Mesothelial cell of epicardium (in vitro differentiated cells): ENCODE data around the gene ZNF317. TPM values are rescaled to one million over a fixed set of nuclear protein-coding genes. Genes with fewer than 3 reads are reported as not detected.

Source experiments
- DNase-seq, 2 experiments: peaks; one replicate each; pipeline ENCODE4 v3.0.0; 2021; ENCODE audit warnings: low spot score in 2 of 2; ENCODE audit not compliant: unreplicated experiment in 2 of 2
- H3K27ac Mint-ChIP-seq: 2 replicates; pipeline ENCODE4 v1.8.0; 2021; ENCODE audit warnings: mixed read lengths
- H3K27me3 Mint-ChIP-seq: 2 replicates; pipeline ENCODE4 v1.8.0; 2021; ENCODE audit warnings: low read depth, mixed read lengths
- H3K36me3 Mint-ChIP-seq: 2 replicates; pipeline ENCODE4 v1.8.0; 2021; ENCODE audit warnings: mixed read lengths
- H3K4me1 Mint-ChIP-seq: 2 replicates; pipeline ENCODE4 v1.8.0; 2021; ENCODE audit warnings: mixed read lengths
- H3K4me3 Mint-ChIP-seq: 2 replicates; pipeline ENCODE4 v1.8.0; 2021; ENCODE audit warnings: mild to moderate bottlenecking, moderate library complexity, mixed read lengths
- H3K9me3 Mint-ChIP-seq: 2 replicates; pipeline ENCODE4 v1.8.0; 2021; ENCODE audit warnings: mixed read lengths
- CTCF ChIP-seq: fragments of 200-600 bp; sonication (generic); IDR thresholded peaks from one replicate; pipeline ENCODE4 v1.5.0; 2021; ENCODE audit warnings: antibody characterized with exemption; ENCODE audit not compliant: unreplicated experiment
- total RNA-seq: library from RNA; stranded (reverse); gene quantifications from 3 replicates; pipeline ENCODE4 v1.2.1, GENCODE V29; 2021

The ZNF317 gene
- total RNA-seq, 1 donor from 2014 or later = 44.7 TPM

GRCh38 chr19:9126900-9127405 lies 13.2 kb upstream of the ZNF317 start, which contains the start of gene OR7G3:
Gene OR7G3, minus strand, starts transcription at chr19:9126950. Its CDS starts 0 bp downstream, at chr19:9126950.
- Mint-ChIP-seq H3K27ac (no peak within 1 kb of the TSS), H3K27me3 (no peaks in the 10 kb centered on the region), H3K4me1 (no peaks in the 10 kb centered on the region), H3K9me3 (peaks cover 25% of the 10 kb centered on the region), H3K36me3 (no peaks in the 10 kb centered on the region), H3K4me3 (no peak within 1 kb of the TSS)
- no peak for DNase-seq
- TF ChIP-seq CTCF = no peak

GRCh38 chr19:9128171-9128570 lies 12.0 kb upstream of the ZNF317 start:
- Mint-ChIP-seq H3K4me1 (no peaks in the 10 kb centered on the region), H3K9me3 (peaks cover 21% of the 10 kb centered on the region), H3K36me3 (no peaks in the 10 kb centered on the region), H3K27me3 (no peaks in the 10 kb centered on the region), H3K27ac (no peak overlapping the region), H3K4me3 (no peak overlapping the region)
- no peak for TF ChIP-seq CTCF
- no peak for DNase-seq

- Mint-ChIP-seq H3K9me3 (peaks cover 12% of the 10 kb centered on the region), H3K27ac (no peak overlapping the region), H3K36me3 (no peaks in the 10 kb centered on the region), H3K27me3 (no peaks in the 10 kb centered on the region), H3K4me3 (no peak overlapping the region), H3K4me1 (no peaks in the 10 kb centered on the region)
- no peak for TF ChIP-seq CTCF
- no peak for DNase-seq
Observed at GRCh38 chr19:9130965-9131364, 9.2 kb upstream of the ZNF317 start.

- TF ChIP-seq CTCF = no peak
- Mint-ChIP-seq H3K36me3 (no peaks in the 10 kb centered on the region), H3K4me3 (no peak overlapping the region), H3K27me3 (peaks cover 3% of the 10 kb centered on the region), H3K4me1 (no peaks in the 10 kb centered on the region), H3K27ac (no peak overlapping the region), H3K9me3 (peaks cover 2% of the 10 kb centered on the region)
- DNase-seq = no peak
Observed at GRCh38 chr19:9132422-9132821, 7.8 kb upstream of the ZNF317 start.

GRCh38 chr19:9139609-9140158 lies 513 bp upstream of the ZNF317 start:
- no peak for DNase-seq
- H3K27ac Mint-ChIP-seq = peak overlapping the region; percentile 97

More at GRCh38 chr19:9139609-9140158, 513 bp upstream of the ZNF317 start:
- TF ChIP-seq CTCF = no peak
- Mint-ChIP-seq H3K27me3 (peaks cover 3% of the 10 kb centered on the region), H3K4me3 (peak overlapping the region; percentile 97), H3K9me3 (peaks cover 15% of the 10 kb centered on the region), H3K36me3 (peaks cover 23% of the 10 kb centered on the region), H3K4me1 (peaks cover 16% of the 10 kb centered on the region)
